Spinal cord (tissue), 10 donors: ENCODE data around the gene RAB11FIP4. TPM values are rescaled to one million over a fixed set of nuclear protein-coding genes. Genes with fewer than 3 reads are reported as not detected.
A peak's percentile ranks its signal among the peaks of the same experiment; 100 is the strongest.

ENCODE experiments used
- DNase-seq, 6 donors: peaks; one replicate each; pipeline versions ENCODE4 v3.0.0 to v3.0.0-alpha.2; 2013 to 2015; ENCODE audit warnings: low spot score in 6 of 6, low read depth in 4 of 6
- H3K27ac ChIP-seq: one replicate; pipeline ENCODE4 v1.5.1; 2013; ENCODE audit warnings: low read depth, low read length, control low read depth
- H3K27me3 ChIP-seq: one replicate; pipeline ENCODE4 v1.6.1; 2013; ENCODE audit warnings: low read length; ENCODE audit not compliant: control insufficient read depth, insufficient read depth
- H3K36me3 ChIP-seq: one replicate; pipeline ENCODE4 v1.6.1; 2013; ENCODE audit warnings: low read length; ENCODE audit not compliant: control insufficient read depth, insufficient read depth
- H3K4me1 ChIP-seq: one replicate; pipeline ENCODE4 v1.6.1; 2013; ENCODE audit warnings: low read length; ENCODE audit not compliant: control insufficient read depth, insufficient read depth
- H3K4me3 ChIP-seq: one replicate; pipeline ENCODE4 v1.5.1; 2013; ENCODE audit warnings: low read depth, low read length, control low read depth
- H3K9me3 ChIP-seq: one replicate; pipeline ENCODE4 v1.6.1; 2013; ENCODE audit warnings: low read length; ENCODE audit not compliant: control insufficient read depth, insufficient read depth
- WGBS: methylation state at CpG from one replicate; pipeline ENCODE4 v1.1.5; 2013; ENCODE audit warnings: missing lambda C conversion rate; ENCODE audit not compliant: insufficient coverage; 5-methylcytosine and 5-hydroxymethylcytosine counted together
- polyA plus RNA-seq, 2 donors: library from polyadenylated mRNA; unstranded; fragments of 120-200 nt; gene quantifications; one replicate each; pipeline ENCODE4 v1.2.1, GENCODE V29; 2013; ENCODE audit not compliant: insufficient read length in 2 of 2
- total RNA-seq, 2 donors: library from RNA; depleted of rRNA in 1 of 2; stranded (reverse); fragments of 120-200 nt in 1 of 2; fragments of >200 nt in 1 of 2; gene quantifications; one replicate each; pipeline versions ENCODE4 v1.2.3 to v1.2.4, GENCODE V29; 2013 to 2014
- donor health status: healthy.

Gene RAB11FIP4
- total and polyA plus RNA-seq, 4 donors, result 15.3 to 50.5 (median 40.1) TPM

DNA sequence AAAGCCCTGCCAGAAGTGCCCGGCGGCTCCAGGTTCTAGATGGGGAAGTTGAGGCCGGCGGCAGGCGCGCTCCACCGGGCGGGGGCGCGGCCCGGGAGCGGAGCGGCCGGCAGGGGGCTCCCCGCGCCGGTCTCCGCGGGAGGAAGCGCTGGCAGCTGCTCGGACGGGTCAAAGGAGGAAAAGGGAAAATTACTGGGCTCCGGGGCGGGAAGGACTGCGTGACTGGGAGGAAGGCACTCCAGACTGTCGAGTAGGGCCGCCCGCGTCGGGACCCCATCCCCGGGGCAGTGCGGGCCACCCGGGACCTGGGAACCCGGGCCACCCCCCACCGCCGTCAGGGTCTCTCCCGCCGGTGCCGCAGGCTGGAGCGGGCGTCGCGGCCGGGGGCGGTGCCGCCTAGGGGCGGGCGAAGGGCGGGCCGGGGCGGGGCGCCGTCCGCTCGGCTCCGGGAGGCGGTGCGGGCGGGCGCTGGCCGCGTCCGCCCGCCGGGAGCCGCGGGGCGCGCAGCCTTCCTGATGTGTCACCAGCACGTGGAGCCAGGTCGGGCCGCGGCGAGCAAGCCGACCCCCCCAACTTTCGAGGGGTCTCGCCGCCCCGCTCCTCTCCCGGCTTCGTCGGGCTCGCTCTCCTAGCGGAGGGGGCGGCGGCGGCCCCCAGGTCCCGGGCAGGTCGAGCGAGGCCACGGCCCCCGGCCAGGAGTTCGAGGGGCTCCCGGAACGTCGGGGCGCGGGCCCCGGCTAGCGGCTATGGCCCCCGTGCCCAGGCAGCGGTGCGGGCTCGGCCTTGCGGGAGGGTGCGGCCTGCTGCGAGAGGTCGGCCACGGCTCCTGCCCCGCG, 167.5 kb downstream of the RAB11FIP4 start:
- Histone ChIP-seq H3K9me3 (no peaks in the 10 kb centered on the region), H3K4me3 (peak overlapping the region; percentile 47), H3K36me3 (no peaks in the 10 kb centered on the region), H3K27me3 (peaks cover 47% of the 10 kb centered on the region), H3K4me1 (peaks cover 29% of the 10 kb centered on the region), H3K27ac (no peak overlapping the region)
- peak in 2 of 6 donors; percentile 71 to 82 for DNase-seq
- WGBS, result under 1% methylated on average over 111 of the region's 111 CpGs

DNA sequence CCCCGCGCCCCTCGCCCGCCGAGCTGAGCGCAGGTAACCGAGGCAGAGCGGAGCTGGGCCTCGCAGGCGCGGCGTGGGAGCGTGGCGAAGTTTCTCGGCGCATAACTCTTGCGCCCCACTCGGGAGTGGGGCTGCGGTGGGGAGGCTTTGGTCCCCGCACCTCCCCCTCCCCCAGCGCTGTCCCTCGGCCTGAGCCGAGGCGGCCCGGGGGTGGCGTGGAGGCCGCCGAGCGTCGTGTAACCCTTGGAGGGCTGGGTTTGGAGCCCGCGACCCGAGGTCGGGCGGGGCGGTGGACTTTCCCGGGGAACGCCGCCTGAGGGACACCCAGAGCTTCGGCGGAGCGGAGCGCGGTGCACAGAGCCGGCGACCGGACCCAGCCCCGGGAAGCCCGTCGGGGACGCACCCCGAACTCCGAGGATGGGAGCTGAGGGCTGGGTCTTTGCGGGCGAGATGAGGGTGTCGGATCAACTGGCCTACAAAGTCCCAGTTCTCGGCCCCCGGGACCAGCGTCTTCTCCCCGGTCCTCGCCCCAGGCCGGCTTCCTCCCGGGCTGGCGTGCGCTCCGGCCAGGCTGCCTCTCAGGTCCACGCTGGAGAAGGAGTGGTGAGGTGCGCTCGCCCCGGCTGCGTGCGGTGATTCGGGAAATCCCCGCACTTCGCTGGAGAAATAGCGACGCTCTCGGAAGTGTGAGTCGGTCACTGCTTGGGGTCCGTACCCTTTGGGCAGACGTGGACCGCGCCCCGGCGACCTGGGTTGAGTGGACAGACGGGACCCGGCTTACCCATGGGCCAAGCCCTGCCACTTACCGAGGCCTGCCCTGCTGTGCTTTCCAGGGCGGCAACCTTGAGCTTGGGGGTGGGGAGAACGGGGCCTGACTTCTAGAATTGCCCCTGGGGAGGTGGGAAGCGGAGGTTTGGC, 168.4 kb downstream of the RAB11FIP4 start:
- peak overlapping the region; percentile 40 for H3K4me3 ChIP-seq
- peaks cover 46% of the 10 kb centered on the region for H3K27me3 ChIP-seq
- no peaks in the 10 kb centered on the region for H3K36me3 ChIP-seq
- H3K4me1 ChIP-seq, result peaks cover 31% of the 10 kb centered on the region
- DNase-seq, result no peak
- peak overlapping the region; percentile 25 for H3K27ac ChIP-seq
- WGBS, result 4% methylated on average over 86 of the region's 91 CpGs
- no peaks in the 10 kb centered on the region for H3K9me3 ChIP-seq

GRCh38 chr17:31560616-31561235, 169.3 kb downstream of the RAB11FIP4 start:
- no peak overlapping the region for H3K27ac ChIP-seq
- H3K4me3 ChIP-seq, result no peak overlapping the region
- peaks cover 43% of the 10 kb centered on the region for H3K27me3 ChIP-seq
- no peaks in the 10 kb centered on the region for H3K36me3 ChIP-seq
- H3K9me3 ChIP-seq, result no peaks in the 10 kb centered on the region
- no peak for DNase-seq
- peaks cover 33% of the 10 kb centered on the region for H3K4me1 ChIP-seq
- 52% methylated on average over 7 of the region's 10 CpGs for WGBS

- Histone ChIP-seq H3K4me3 (no peak overlapping the region), H3K27ac (no peak overlapping the region), H3K4me1 (peaks cover 34% of the 10 kb centered on the region), H3K27me3 (peaks cover 43% of the 10 kb centered on the region), H3K36me3 (no peaks in the 10 kb centered on the region), H3K9me3 (no peaks in the 10 kb centered on the region)
- DNase-seq, result no peak
- 40% methylated on average over 5 of the region's 9 CpGs for WGBS
Observed at GRCh38 chr17:31561469-31562375, 170.2 kb downstream of the RAB11FIP4 start.

GRCh38 chr17:31562376-31562840, 170.9 kb downstream of the RAB11FIP4 start:
- Histone ChIP-seq H3K4me3 (no peak overlapping the region), H3K27ac (no peak overlapping the region), H3K36me3 (no peaks in the 10 kb centered on the region), H3K4me1 (peaks cover 38% of the 10 kb centered on the region), H3K27me3 (peaks cover 43% of the 10 kb centered on the region), H3K9me3 (no peaks in the 10 kb centered on the region)
- 73% methylated on average over 4 of the region's 8 CpGs for WGBS
- no peak for DNase-seq

DNA sequence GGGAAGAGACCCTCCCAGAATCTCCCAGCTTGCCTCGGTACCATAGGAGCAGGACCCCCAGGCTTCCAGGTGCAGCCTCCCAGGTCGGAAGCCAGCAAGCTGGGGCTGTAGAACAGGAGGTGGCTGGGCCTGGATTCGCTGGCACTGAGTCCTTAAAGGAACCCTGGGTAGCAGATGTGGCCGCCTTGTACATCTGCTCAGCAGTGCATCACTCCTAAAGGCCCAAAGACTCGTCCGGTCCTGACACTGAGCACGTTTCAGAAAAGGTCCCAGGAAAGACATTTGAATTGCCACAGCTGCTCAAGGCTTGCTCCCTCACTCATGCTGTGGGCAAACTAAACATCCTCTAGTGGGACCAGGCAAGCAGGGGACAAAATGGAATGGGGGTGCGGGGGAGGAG, 172.8 kb downstream of the RAB11FIP4 start:
- H3K9me3 ChIP-seq, result no peaks in the 10 kb centered on the region
- DNase-seq, result no peak
- H3K27ac ChIP-seq, result no peak overlapping the region
- peaks cover 32% of the 10 kb centered on the region for H3K4me1 ChIP-seq
- no peak overlapping the region for H3K4me3 ChIP-seq
- peaks cover 29% of the 10 kb centered on the region for H3K27me3 ChIP-seq
- 69% methylated on average over 7 of the region's 8 CpGs for WGBS
- no peaks in the 10 kb centered on the region for H3K36me3 ChIP-seq

DNA sequence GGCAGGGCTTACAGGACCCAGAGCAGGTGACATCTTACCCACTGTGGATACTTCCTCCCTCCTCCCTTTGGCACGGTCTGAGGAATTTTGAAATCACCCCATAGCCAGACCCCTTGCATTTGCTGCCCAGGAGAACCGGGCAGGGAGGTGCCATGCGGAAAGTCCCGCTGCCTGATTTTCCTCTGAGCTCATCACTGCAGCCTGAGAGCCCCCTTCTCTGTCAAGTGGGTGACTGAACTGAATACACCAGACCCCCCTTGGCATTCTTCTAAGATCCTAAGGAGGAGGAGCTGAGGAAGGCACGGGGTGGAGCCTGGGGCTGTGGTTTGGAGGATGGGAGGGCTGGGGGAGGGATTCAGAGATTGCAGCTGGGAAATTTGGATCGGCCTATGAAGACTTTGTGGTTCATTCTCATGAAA, 173.4 kb downstream of the RAB11FIP4 start:
- 55% methylated on average over 2 of the region's 6 CpGs for WGBS
- Histone ChIP-seq H3K9me3 (no peaks in the 10 kb centered on the region), H3K36me3 (no peaks in the 10 kb centered on the region), H3K4me3 (no peak overlapping the region), H3K27ac (no peak overlapping the region), H3K27me3 (peaks cover 23% of the 10 kb centered on the region), H3K4me1 (peaks cover 27% of the 10 kb centered on the region)
- no peak for DNase-seq

GRCh38 chr17:31565652-31566051, 174.2 kb downstream of the RAB11FIP4 start:
- Histone ChIP-seq H3K4me3 (no peak overlapping the region), H3K27me3 (peaks cover 15% of the 10 kb centered on the region), H3K9me3 (no peaks in the 10 kb centered on the region), H3K36me3 (no peaks in the 10 kb centered on the region), H3K27ac (no peak overlapping the region), H3K4me1 (peaks cover 21% of the 10 kb centered on the region)
- DNase-seq, result no peak
- WGBS, result 96% methylated on average over 9 of the region's 9 CpGs
